HL-60 (cell line): ENCODE measurements around the gene SPATA9.

Source experiments
- REST ChIP-seq: IDR thresholded peaks from 2 replicates; pipeline ENCODE4 v1.6.1; 2012; ENCODE audit warnings: low read depth; ENCODE audit not compliant: insufficient replicate concordance
- TF ChIP-seq, protein P1 (sequence below): IDR thresholded peaks from one replicate; pipeline ENCODE4 v1.5.1; 2011; ENCODE audit warnings: low read length, control low read depth, inconsistent platforms; ENCODE audit not compliant: insufficient read depth

DNA sequence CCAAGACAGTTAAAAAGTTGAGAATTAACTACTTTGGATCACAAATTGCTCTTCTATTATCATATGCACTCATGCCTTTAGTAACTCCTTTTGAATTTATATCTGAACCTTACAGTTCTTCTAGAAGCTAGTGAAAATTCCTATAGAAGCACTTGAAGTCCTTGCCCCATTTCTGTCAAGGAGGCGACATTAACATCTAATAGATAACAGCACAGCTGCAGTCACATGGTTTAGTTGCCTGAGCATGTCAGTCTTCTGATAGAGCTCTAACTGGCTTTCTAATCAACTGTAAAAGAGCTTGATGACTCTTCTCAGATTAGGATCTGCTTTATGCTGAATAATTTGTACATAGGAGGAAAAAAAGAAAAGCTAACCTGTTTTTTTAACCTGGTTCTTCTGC, 27.2 kb downstream of the SPATA9 start:
- TF ChIP-seq, protein P1, sequence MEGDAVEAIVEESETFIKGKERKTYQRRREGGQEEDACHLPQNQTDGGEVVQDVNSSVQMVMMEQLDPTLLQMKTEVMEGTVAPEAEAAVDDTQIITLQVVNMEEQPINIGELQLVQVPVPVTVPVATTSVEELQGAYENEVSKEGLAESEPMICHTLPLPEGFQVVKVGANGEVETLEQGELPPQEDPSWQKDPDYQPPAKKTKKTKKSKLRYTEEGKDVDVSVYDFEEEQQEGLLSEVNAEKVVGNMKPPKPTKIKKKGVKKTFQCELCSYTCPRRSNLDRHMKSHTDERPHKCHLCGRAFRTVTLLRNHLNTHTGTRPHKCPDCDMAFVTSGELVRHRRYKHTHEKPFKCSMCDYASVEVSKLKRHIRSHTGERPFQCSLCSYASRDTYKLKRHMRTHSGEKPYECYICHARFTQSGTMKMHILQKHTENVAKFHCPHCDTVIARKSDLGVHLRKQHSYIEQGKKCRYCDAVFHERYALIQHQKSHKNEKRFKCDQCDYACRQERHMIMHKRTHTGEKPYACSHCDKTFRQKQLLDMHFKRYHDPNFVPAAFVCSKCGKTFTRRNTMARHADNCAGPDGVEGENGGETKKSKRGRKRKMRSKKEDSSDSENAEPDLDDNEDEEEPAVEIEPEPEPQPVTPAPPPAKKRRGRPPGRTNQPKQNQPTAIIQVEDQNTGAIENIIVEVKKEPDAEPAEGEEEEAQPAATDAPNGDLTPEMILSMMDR: no peak
- TF ChIP-seq REST: no peak
